WTC11 (cell line): ENCODE data around the gene OR2H2. TPM values are rescaled to one million over a fixed set of nuclear protein-coding genes. Genes with fewer than 3 reads are reported as not detected.

Source experiments
- ATAC-seq: fragments of 200-7000 bp; cut with Tn5 transposase; 2 replicates; pipeline ENCODE4 v1.10.0; 2021; ENCODE audit warnings: mild to moderate bottlenecking, moderate library complexity
- CTCF ChIA-PET: fragments of 300-600 bp; sonication (Branson Sonifier 250); formaldehyde crosslinking; loops from one replicate; lab custom pipeline; 2021; ENCODE audit warnings: antibody characterized with exemption; lab: Charles Lee
- POLR2A ChIA-PET: fragments of 350-600 bp; sonication (Branson Sonifier 250); formaldehyde crosslinking; loops from one replicate; lab custom pipeline; 2021; ENCODE audit warnings: antibody characterized with exemption; lab: Charles Lee
- DNase-seq: peaks from one replicate; pipeline ENCODE4 v3.0.0; 2021; ENCODE audit warnings: low spot score
- H3K27ac Mint-ChIP-seq: 2 replicates; pipeline ENCODE4 v1.8.0; 2021; ENCODE audit warnings: mixed read lengths
- H3K27me3 Mint-ChIP-seq: 2 replicates; pipeline ENCODE4 v1.8.0; 2021; ENCODE audit warnings: low read depth, mild to moderate bottlenecking, moderate library complexity, mixed read lengths
- H3K36me3 Mint-ChIP-seq: 2 replicates; pipeline ENCODE4 v1.8.0; 2021; ENCODE audit warnings: mixed read lengths
- H3K4me1 Mint-ChIP-seq: 2 replicates; pipeline ENCODE4 v1.8.0; 2022; ENCODE audit warnings: mixed read lengths
- H3K4me3 Mint-ChIP-seq: 2 replicates; pipeline ENCODE4 v1.8.0; 2021; ENCODE audit warnings: mild to moderate bottlenecking, moderate library complexity, mixed read lengths
- H3K9me3 Mint-ChIP-seq: 2 replicates; pipeline ENCODE4 v1.8.0; 2021; ENCODE audit warnings: mixed read lengths
- AR ChIP-seq: fragments of 250-450 bp; sonication (Bioruptor Pico); IDR thresholded peaks from 2 replicates; pipeline ENCODE4 v1.9.0; 2021; ENCODE audit warnings: mild to moderate bottlenecking
- ATF2 ChIP-seq: sonication (generic); formaldehyde crosslinking; IDR thresholded peaks from 2 replicates; pipeline ENCODE4 v1.8.1; 2022; ENCODE audit warnings: low read depth, missing genetic modification reagents, borderline replicate concordance
- CREM ChIP-seq: sonication (generic); formaldehyde crosslinking; IDR thresholded peaks from 2 replicates; pipeline ENCODE4 v1.8.1; 2022; ENCODE audit warnings: mild to moderate bottlenecking, missing genetic modification reagents, moderate library complexity
- ELF4 ChIP-seq: sonication (generic); formaldehyde crosslinking; IDR thresholded peaks from 2 replicates; pipeline ENCODE4 v1.8.1; 2022; ENCODE audit warnings: low read depth, mild to moderate bottlenecking, moderate library complexity, missing genetic modification reagents
- FOXJ3 ChIP-seq: sonication (generic); formaldehyde crosslinking; IDR thresholded peaks from 2 replicates; pipeline ENCODE4 v1.9.0; 2021; ENCODE audit warnings: missing genetic modification reagents, mild to moderate bottlenecking, borderline replicate concordance
- NFATC4 ChIP-seq: fragments of 250-450 bp; sonication (Bioruptor Pico); IDR thresholded peaks from 2 replicates; pipeline ENCODE4 v1.9.0; 2021; ENCODE audit warnings: mild to moderate bottlenecking
- NR2C2 ChIP-seq: sonication (generic); formaldehyde crosslinking; IDR thresholded peaks from 2 replicates; pipeline ENCODE4 v1.8.0; 2022; ENCODE audit warnings: mild to moderate bottlenecking, missing genetic modification reagents
- NR3C1 ChIP-seq: sonication (generic); formaldehyde crosslinking; conservative IDR thresholded peaks from 2 replicates; pipeline ENCODE4 v1.8.1; 2023; ENCODE audit warnings: low read depth, mild to moderate bottlenecking, missing genetic modification reagents
- RELA ChIP-seq: sonication (generic); formaldehyde crosslinking; IDR thresholded peaks from 2 replicates; pipeline ENCODE4 v1.8.1; 2022; ENCODE audit warnings: missing genetic modification reagents, mild to moderate bottlenecking, borderline replicate concordance
- SMAD4 ChIP-seq: sonication (generic); formaldehyde crosslinking; IDR thresholded peaks from 2 replicates; pipeline ENCODE4 v1.8.0; 2022; ENCODE audit warnings: mild to moderate bottlenecking, missing genetic modification reagents
- TEAD1 ChIP-seq: sonication (generic); formaldehyde crosslinking; IDR thresholded peaks from 2 replicates; pipeline ENCODE4 v1.8.0; 2022; ENCODE audit warnings: mild to moderate bottlenecking, missing genetic modification reagents
- TP53 ChIP-seq: sonication (generic); formaldehyde crosslinking; IDR thresholded peaks from 2 replicates; pipeline ENCODE4 v1.8.1; 2023; ENCODE audit warnings: mild to moderate bottlenecking, missing genetic modification reagents
- USF2 ChIP-seq: sonication (generic); formaldehyde crosslinking; IDR thresholded peaks from 2 replicates; pipeline ENCODE4 v1.8.1; 2023; ENCODE audit warnings: mild to moderate bottlenecking, missing genetic modification reagents, moderate library complexity
- ZBTB21 ChIP-seq: sonication (generic); formaldehyde crosslinking; IDR thresholded peaks from 2 replicates; pipeline ENCODE4 v1.8.1; 2023; ENCODE audit warnings: mild to moderate bottlenecking, missing genetic modification reagents, borderline replicate concordance
- ZNF138 ChIP-seq: sonication (generic); formaldehyde crosslinking; conservative IDR thresholded peaks from 2 replicates; pipeline ENCODE4 v1.8.1; 2022; ENCODE audit warnings: mild to moderate bottlenecking, moderate library complexity, missing genetic modification reagents
- ZNF317 ChIP-seq: sonication (generic); formaldehyde crosslinking; IDR thresholded peaks from 2 replicates; pipeline ENCODE4 v1.8.1; 2023; ENCODE audit warnings: low read depth, mild to moderate bottlenecking, moderate library complexity, missing genetic modification reagents, borderline replicate concordance
- ZNF423 ChIP-seq: fragments of 250-450 bp; sonication (Bioruptor Pico); IDR thresholded peaks from 2 replicates; pipeline ENCODE4 v2.1.2; 2022; ENCODE audit warnings: mild to moderate bottlenecking, moderate library complexity
- ZNF532 ChIP-seq: fragments of 250-450 bp; sonication (Bioruptor Pico); IDR thresholded peaks from 2 replicates; pipeline ENCODE4 v1.9.0; 2021; ENCODE audit warnings: mild to moderate bottlenecking, borderline replicate concordance
- ZNF671 ChIP-seq: fragments of 250-450 bp; sonication (Bioruptor Pico); IDR thresholded peaks from 2 replicates; pipeline ENCODE4 v1.8.0; 2021; ENCODE audit warnings: mild to moderate bottlenecking
- ZSCAN18 ChIP-seq: fragments of 250-450 bp; sonication (Bioruptor Pico); IDR thresholded peaks from 2 replicates; pipeline ENCODE4 v2.1.2; 2022; ENCODE audit warnings: mild to moderate bottlenecking, moderate library complexity
- total RNA-seq: library from RNA; stranded (reverse); gene quantifications from 3 replicates; pipeline ENCODE4 v1.2.3, GENCODE V29; 2021
- TF ChIP-seq, protein P1 (sequence below): sonication (generic); formaldehyde crosslinking; IDR thresholded peaks from 2 replicates; pipeline ENCODE4 v1.8.1; 2022; ENCODE audit warnings: mild to moderate bottlenecking, missing genetic modification reagents, moderate library complexity, borderline replicate concordance
- TF ChIP-seq, protein P2 (sequence below): sonication (generic); formaldehyde crosslinking; IDR thresholded peaks from 2 replicates; pipeline ENCODE4 v1.8.1; 2022; ENCODE audit warnings: missing genetic modification reagents, borderline replicate concordance

OR2H2 gene
- total RNA-seq, 1 experiment from 2014 or later, result not detected

DNA sequence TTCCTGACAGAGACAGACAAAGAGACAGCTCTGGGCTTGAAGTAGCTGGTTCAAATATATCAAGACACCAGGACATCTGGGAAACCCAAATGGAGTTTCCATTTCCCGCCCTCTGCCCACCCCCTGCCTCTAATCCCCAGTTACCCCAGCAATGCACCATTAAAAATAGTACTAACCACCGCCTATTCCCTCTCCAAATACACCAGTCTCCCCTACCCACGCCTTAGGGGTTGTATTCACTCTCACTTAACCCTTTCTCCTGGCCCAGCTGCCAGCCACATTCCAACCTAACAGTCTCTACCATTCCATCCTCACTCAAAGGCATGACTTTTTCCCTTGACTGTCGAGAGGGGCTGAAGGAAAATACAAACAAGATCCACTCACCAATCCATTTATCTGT lies 25.6 kb downstream of the OR2H2 start:
- Mint-ChIP-seq H3K4me3 (no peak overlapping the region), H3K9me3 (no peaks in the 10 kb centered on the region), H3K27ac (peak overlapping the region; percentile 3; the same call in 1 of the 2 replicates), H3K4me1 (no peaks in the 10 kb centered on the region), H3K36me3 (peaks cover 86% of the 10 kb centered on the region), H3K27me3 (no peaks in the 10 kb centered on the region)
- no peak for DNase-seq
- CTCF ChIA-PET, result interaction anchor here (1.1 kb wide), 1 partner anchor 43 kb away, joined by 3 read pairs; no protein-coding TSS in a partner anchor
- no peak for ATAC-seq
- POLR2A ChIA-PET, result no interaction called here
- no peak for TF ChIP-seq CREM (CRISPR knock-in tag)
- TF ChIP-seq USF2 (CRISPR knock-in tag), result no peak
- TF ChIP-seq FOXJ3, result no peak
- no peak for TF ChIP-seq ZNF423
- TF ChIP-seq ELF4 (CRISPR knock-in tag), result no peak
- no peak for TF ChIP-seq NR2C2 (CRISPR knock-in tag)
- TF ChIP-seq ZNF671, result no peak
- TF ChIP-seq SMAD4 (CRISPR knock-in tag), result no peak
- no peak for TF ChIP-seq NR3C1 (CRISPR knock-in tag)
- TF ChIP-seq ZNF138 (CRISPR knock-in tag), result no peak
- TF ChIP-seq ZBTB21 (CRISPR knock-in tag), result no peak
- no peak for TF ChIP-seq RELA (CRISPR knock-in tag)
- no peak for TF ChIP-seq NFATC4 (CRISPR knock-in tag)
- TF ChIP-seq, protein P1, sequence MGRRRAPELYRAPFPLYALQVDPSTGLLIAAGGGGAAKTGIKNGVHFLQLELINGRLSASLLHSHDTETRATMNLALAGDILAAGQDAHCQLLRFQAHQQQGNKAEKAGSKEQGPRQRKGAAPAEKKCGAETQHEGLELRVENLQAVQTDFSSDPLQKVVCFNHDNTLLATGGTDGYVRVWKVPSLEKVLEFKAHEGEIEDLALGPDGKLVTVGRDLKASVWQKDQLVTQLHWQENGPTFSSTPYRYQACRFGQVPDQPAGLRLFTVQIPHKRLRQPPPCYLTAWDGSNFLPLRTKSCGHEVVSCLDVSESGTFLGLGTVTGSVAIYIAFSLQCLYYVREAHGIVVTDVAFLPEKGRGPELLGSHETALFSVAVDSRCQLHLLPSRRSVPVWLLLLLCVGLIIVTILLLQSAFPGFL, result no peak
- TF ChIP-seq ZNF317, result no peak
- TF ChIP-seq, protein P2, sequence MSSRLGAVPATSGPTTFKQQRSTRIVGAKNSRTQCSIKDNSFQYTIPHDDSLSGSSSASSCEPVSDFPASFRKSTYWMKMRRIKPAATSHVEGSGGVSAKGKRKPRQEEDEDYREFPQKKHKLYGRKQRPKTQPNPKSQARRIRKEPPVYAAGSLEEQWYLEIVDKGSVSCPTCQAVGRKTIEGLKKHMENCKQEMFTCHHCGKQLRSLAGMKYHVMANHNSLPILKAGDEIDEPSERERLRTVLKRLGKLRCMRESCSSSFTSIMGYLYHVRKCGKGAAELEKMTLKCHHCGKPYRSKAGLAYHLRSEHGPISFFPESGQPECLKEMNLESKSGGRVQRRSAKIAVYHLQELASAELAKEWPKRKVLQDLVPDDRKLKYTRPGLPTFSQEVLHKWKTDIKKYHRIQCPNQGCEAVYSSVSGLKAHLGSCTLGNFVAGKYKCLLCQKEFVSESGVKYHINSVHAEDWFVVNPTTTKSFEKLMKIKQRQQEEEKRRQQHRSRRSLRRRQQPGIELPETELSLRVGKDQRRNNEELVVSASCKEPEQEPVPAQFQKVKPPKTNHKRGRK, result no peak

- H3K27me3 Mint-ChIP-seq, result no peaks in the 10 kb centered on the region
- no peaks in the 10 kb centered on the region for H3K4me1 Mint-ChIP-seq
- no peak for DNase-seq
- no peaks in the 10 kb centered on the region for H3K9me3 Mint-ChIP-seq
- ChIA-PET CTCF (interaction anchor here (0.9 to 1.1 kb wide), 2 partner anchors 13 to 42 kb away, joined by 3 read pairs; no protein-coding TSS in a partner anchor), POLR2A (no interaction called here)
- H3K4me3 Mint-ChIP-seq, result no peak overlapping the region
- peaks cover 80% of the 10 kb centered on the region for H3K36me3 Mint-ChIP-seq
- no peak overlapping the region; the same call in 1 of the 2 replicates for H3K27ac Mint-ChIP-seq
- ATAC-seq, result no peak
- TF ChIP-seq ATF2 (CRISPR knock-in tag) (no peak), TEAD1 (no peak), TP53 (CRISPR knock-in tag) (no peak), USF2 (CRISPR knock-in tag) (no peak), AR (CRISPR knock-in tag) (no peak), ZNF532 (CRISPR knock-in tag) (no peak), ZSCAN18 (no peak)
Observed at GRCh38 chr6:29611426-29611825, 26.5 kb downstream of the OR2H2 start.
